K562 (cell line): ENCODE results near the gene LAMC1. TPM values are rescaled to one million over a fixed set of nuclear protein-coding genes. Genes with fewer than 3 reads are reported as not detected.

Experiments used
- ATAC-seq: fragments of 200-7000 bp; cut with Tn5 transposase; 3 replicates; pipeline ENCODE4 v1.9.1; 2020; ENCODE audit warnings: moderate library complexity
- BruUV-seq: library from RNA; stranded (reverse); fragments of 400-500 nt; replicated peaks from 2 replicates; lab custom pipeline; 2021; lab: Mats Ljungman, UMichigan
- CTCF ChIA-PET: fragments of 300-600 bp; formaldehyde crosslinking; extraction: SDS; loops from one replicate; lab custom pipeline; 2021; ENCODE audit warnings: low intra/inter-chr PET ratio; lab: Yijun Ruan, JAX
- POLR2A ChIA-PET: fragments of 300-600, 350-650 bp; sonication (Branson Sonifier 250); formaldehyde crosslinking; extraction: SDS; loops from one replicate; lab custom pipeline; 2021; ENCODE audit warnings: antibody characterized with exemption, inconsistent platforms; lab: Yijun Ruan, JAX
- DNase-seq, 4 experiments: peaks; one replicate each; pipeline versions ENCODE4 v3.0.0 to v3.0.0-alpha.2; 2011 to 2018; ENCODE audit warnings: low spot score in 3 of 4, mixed read lengths in 3 of 4; ENCODE audit errors: extremely low read depth in 1 of 4
- FAIRE-seq: peaks from 2 replicates; lab custom pipeline; 2011; peaks lifted over from hg19 to GRCh38; lab: Jason Lieb, UNC
- H2AFZ ChIP-seq: 2 replicates; pipeline ENCODE4 v1.6.0; 2011; ENCODE audit warnings: low read depth, low read length, control low read depth, inconsistent platforms
- H3K27ac ChIP-seq: fragments of 200-600 bp; 3 replicates; pipeline ENCODE4 v1.8.0; 2011; ENCODE audit warnings: low read depth, mild to moderate bottlenecking, control low read depth, inconsistent platforms, low read length, moderate library complexity, mixed read lengths; ENCODE audit errors: extremely low read depth
- H3K27me3 ChIP-seq, 2 experiments: fragments of 300-600 bp in 1 of 2; 2 replicates in 1 of 2; 3 replicates in 1 of 2; pipeline versions ENCODE4 v1.6.0 to v1.8.0; 2011; ENCODE audit warnings: inconsistent platforms in 2 of 2, low read length in 2 of 2, mild to moderate bottlenecking in 1 of 2, mixed read lengths in 1 of 2, moderate library complexity in 1 of 2; ENCODE audit not compliant: control insufficient read depth in 2 of 2, insufficient read depth in 2 of 2
- H3K36me3 ChIP-seq: fragments of 300-600 bp; 3 replicates; pipeline ENCODE4 v1.8.0; 2011; ENCODE audit warnings: mild to moderate bottlenecking, low read length, inconsistent platforms; ENCODE audit not compliant: control insufficient read depth, insufficient read depth
- H3K4me1 ChIP-seq, 2 experiments: fragments of 200-600 bp in 1 of 2; replicated peaks in 1 of 2; 2 replicates in 1 of 2; 3 replicates in 1 of 2; pipeline versions ENCODE4 v1.5.1 to v1.8.0; 2011; ENCODE audit warnings: inconsistent platforms in 2 of 2, low read length in 2 of 2, mild to moderate bottlenecking in 1 of 2, mixed read lengths in 1 of 2, moderate library complexity in 1 of 2; ENCODE audit not compliant: control insufficient read depth in 2 of 2, insufficient read depth in 2 of 2
- H3K4me2 ChIP-seq: 2 replicates; pipeline ENCODE4 v1.6.1; 2011; ENCODE audit warnings: low read length, control low read depth, inconsistent platforms, mixed read lengths; ENCODE audit not compliant: insufficient read depth
- H3K4me3 ChIP-seq: fragments of 200-600 bp; sonication (generic), shearing (Covaris generic); 2 replicates; pipeline ENCODE4 v1.5.1; 2016; ENCODE audit warnings: control low read depth, inconsistent platforms
- H3K79me2 ChIP-seq: fragments of 200-600 bp; 3 replicates; pipeline ENCODE4 v1.8.0; 2011; ENCODE audit warnings: low read length, inconsistent platforms; ENCODE audit not compliant: control insufficient read depth, insufficient read depth
- H3K9ac ChIP-seq, 2 experiments: 2 replicates each; pipeline versions ENCODE4 v1.6.0 to v1.6.1; 2011; ENCODE audit warnings: low read depth in 2 of 2, low read length in 2 of 2, control low read depth in 1 of 2, inconsistent platforms in 1 of 2, mild to moderate bottlenecking in 1 of 2, mixed read lengths in 1 of 2; ENCODE audit not compliant: insufficient read depth in 1 of 2
- H3K9me1 ChIP-seq: one replicate; pipeline ENCODE4 v1.6.0; 2011; ENCODE audit warnings: inconsistent platforms, mild to moderate bottlenecking, low read length, moderate library complexity; ENCODE audit not compliant: control insufficient read depth, insufficient read depth
- H3K9me3 ChIP-seq: replicated peaks from 2 replicates; pipeline ENCODE4 v1.5.1; 2011; ENCODE audit warnings: low read depth, low read length, inconsistent platforms; ENCODE audit not compliant: control insufficient read depth, insufficient read depth
- H4K20me1 ChIP-seq: replicated peaks from 2 replicates; pipeline ENCODE4 v1.6.1; 2011; ENCODE audit warnings: low read length, inconsistent platforms, mixed read lengths; ENCODE audit not compliant: control insufficient read depth, insufficient read depth
- CHD2 ChIP-seq: IDR thresholded peaks from 2 replicates; pipeline ENCODE4 v1.6.1; 2011; ENCODE audit warnings: low read depth, low read length
- FOXA1 ChIP-seq: fragments of 450-650 bp; IDR thresholded peaks from 2 replicates; pipeline ENCODE4 v1.6.1; 2016; ENCODE audit warnings: mild to moderate bottlenecking, borderline replicate concordance
- POLR3A ChIP-seq: IDR thresholded peaks from 2 replicates; pipeline ENCODE4 v1.6.1; 2011; ENCODE audit warnings: borderline replicate concordance, mild to moderate bottlenecking, moderate library complexity; ENCODE audit not compliant: insufficient read length, insufficient read depth; ENCODE audit errors: extremely low read depth
- WGBS: fragments of 100-300 bp; shearing (Covaris generic); methylation state at CpG from one replicate; pipeline ENCODE4 v1.1.6; 2016; ENCODE audit warnings: low coverage, mixed read lengths; ENCODE audit not compliant: insufficient coverage; ENCODE audit errors: missing lambda C conversion rate; 5-methylcytosine and 5-hydroxymethylcytosine counted together
- in situ Hi-C: fragments of 300-500 bp; cut with MboI; formaldehyde crosslinking; loops from 4 replicates; pipeline ENCODE4 v1.15.0; 2018; ENCODE audit warnings: inconsistent platforms, mixed read lengths
- intact Hi-C: fragments of 100-400 bp; cut with micrococcal nuclease; formaldehyde crosslinking; loops from 2 replicates; pipeline ENCODE4 v1.14.2; 2022
- polyA plus RNA-seq, 8 experiments: library from polyadenylated mRNA; depleted of rRNA in 4 of 8; stranded (reverse) in 5 of 8; unstranded in 3 of 8; fragments of >200 nt; fragmentation: Nextera tagmentation in 2 of 8; fragmentation: Illumina TruSeq in 1 of 8; extraction: Ambion mirVana in 2 of 8; extraction: Trizol in 1 of 8; gene quantifications; 2 replicates each; pipeline versions ENCODE4 v1.2.1 to v1.2.3, GENCODE V29; 2011 to 2014; ENCODE audit warnings: inconsistent platforms in 1 of 8, missing spikeins in 1 of 8
- total RNA-seq, 7 experiments: library from RNA; depleted of rRNA in 6 of 7; stranded (reverse); fragments of >200 nt in 6 of 7; fragmentation: Illumina TruSeq in 2 of 7; extraction: Trizol in 2 of 7; gene quantifications; 2 replicates each; pipeline versions ENCODE4 v1.2.1 to v1.2.3, GENCODE V29; 2011 to 2021; ENCODE audit warnings: low replicate concordance in 1 of 7
- TF ChIP-seq, protein P1 (sequence below), 2 experiments: fragments of 250-450 bp in 1 of 2; fragments of 450-650 bp in 1 of 2; sonication (Bioruptor Pico) in 1 of 2; IDR thresholded peaks; 2 replicates each; pipeline versions ENCODE4 v1.6.1 to v1.8.0; 2016 to 2021; ENCODE audit warnings: mild to moderate bottlenecking in 2 of 2, moderate library complexity in 2 of 2, missing compliant biosample characterization in 1 of 2, missing genetic modification characterization in 1 of 2

The LAMC1 gene
- total and polyA plus RNA-seq, 9 of the 15 experiments (the other 6 are each of a cell fraction or from before 2014, with no cell fraction given) = 0.07 to 0.71 (median 0.13) TPM; not detected in 2

- H3K79me2 ChIP-seq = no peaks in the 10 kb centered on the region
- H3K9me1 ChIP-seq = no peaks in the 10 kb centered on the region
- ChIA-PET CTCF (no interaction called here), POLR2A (no interaction called here)
- TF ChIP-seq, protein P1, sequence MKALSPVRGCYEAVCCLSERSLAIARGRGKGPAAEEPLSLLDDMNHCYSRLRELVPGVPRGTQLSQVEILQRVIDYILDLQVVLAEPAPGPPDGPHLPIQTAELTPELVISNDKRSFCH (CRISPR knock-in tag; IDR thresholded peaks at IDR 0.05) = no peak
- TF ChIP-seq, protein P1 (tag; IDR thresholded peaks at IDR 0.05) = no peak
- TF ChIP-seq POLR3A = no peak
- H3K4me2 ChIP-seq = no peak overlapping the region
- no peaks in the 10 kb centered on the region for H4K20me1 ChIP-seq
- 0% methylated on average over 3 of the region's 3 CpGs for WGBS
- no peak overlapping the region for H3K4me3 ChIP-seq
- ATAC-seq (no peak), DNase-seq (no peak), FAIRE-seq (no peak)
- H3K9ac ChIP-seq = no peak overlapping the region
- no peaks in the 10 kb centered on the region for H3K4me1 ChIP-seq
- H3K9me3 ChIP-seq = no peaks in the 10 kb centered on the region
- in situ Hi-C loops = no loop called here
- no TSS peak for BruUV-seq
- no peaks in the 10 kb centered on the region for H3K36me3 ChIP-seq
- no peak overlapping the region for H3K27ac ChIP-seq
- peaks cover 0 to 5% of the 10 kb centered on the region in 2 experiments; a peak in 2 of 5 replicates for H3K27me3 ChIP-seq
- no peak overlapping the region for H2AFZ ChIP-seq
- intact Hi-C loops = no loop called here
Measured at GRCh38 chr1:183180218-183180617, 157.0 kb downstream of the LAMC1 start.

DNA sequence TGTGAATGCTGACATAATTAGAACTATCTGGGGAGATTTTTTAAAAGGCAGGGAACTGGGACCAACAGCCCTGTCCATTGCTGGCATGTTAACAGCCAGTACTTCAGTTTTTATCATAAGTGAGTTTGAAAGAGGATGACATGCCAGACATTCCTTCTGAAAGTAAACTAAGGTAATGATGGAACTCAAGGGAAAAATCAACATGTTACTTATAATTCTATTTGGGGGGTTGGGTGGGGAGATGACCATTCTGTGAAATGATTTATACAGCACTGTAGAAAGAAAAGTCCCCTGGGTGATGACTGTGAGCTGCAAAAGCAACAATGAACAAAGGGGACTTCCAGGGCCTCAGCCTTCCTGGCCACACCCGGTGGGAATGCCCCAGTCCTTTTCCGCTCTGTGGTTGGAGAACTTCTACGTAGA is 157.4 kb downstream of the LAMC1 start:
- intact Hi-C loops = no loop called here
- no peak overlapping the region for H3K4me2 ChIP-seq

More for the DNA sequence above, 157.4 kb downstream of the LAMC1 start:
- CTCF ChIA-PET = no interaction called here
- H4K20me1 ChIP-seq = no peaks in the 10 kb centered on the region
- DNase-seq (no peak), FAIRE-seq (no peak), ATAC-seq (no peak)
- 0% methylated on average over 3 of the region's 3 CpGs for WGBS
- no peak overlapping the region for H3K27ac ChIP-seq
- in situ Hi-C loops = no loop called here
- no TSS peak for BruUV-seq
- H3K79me2 ChIP-seq = no peaks in the 10 kb centered on the region
- H3K9ac ChIP-seq = no peak overlapping the region
- H3K9me1 ChIP-seq = no peaks in the 10 kb centered on the region
- H3K36me3 ChIP-seq = no peaks in the 10 kb centered on the region
- POLR2A ChIA-PET = no interaction called here
- H2AFZ ChIP-seq = no peak overlapping the region
- no peak overlapping the region for H3K4me3 ChIP-seq
- H3K4me1 ChIP-seq = no peaks in the 10 kb centered on the region
- no peak for TF ChIP-seq CHD2
- no peak for TF ChIP-seq FOXA1
- H3K9me3 ChIP-seq = no peaks in the 10 kb centered on the region
- H3K27me3 ChIP-seq = peaks cover 2 to 9% of the 10 kb centered on the region in 2 experiments
